NT2/D1 (cell line): ENCODE data around the gene ADGRA3.

Experiments used
- SUZ12 ChIP-seq: IDR thresholded peaks from 2 replicates; pipeline ENCODE4 v1.6.1; 2011; ENCODE audit not compliant: insufficient read length, insufficient read depth; ENCODE audit errors: extremely low read depth
- YY1 ChIP-seq: IDR thresholded peaks from 2 replicates; pipeline ENCODE4 v1.6.1; 2011; ENCODE audit not compliant: insufficient read length, insufficient read depth
- ZNF274 ChIP-seq: IDR thresholded peaks from 2 replicates; pipeline ENCODE4 v1.6.1; 2011; ENCODE audit warnings: mild to moderate bottlenecking, low read depth, low read length

DNA sequence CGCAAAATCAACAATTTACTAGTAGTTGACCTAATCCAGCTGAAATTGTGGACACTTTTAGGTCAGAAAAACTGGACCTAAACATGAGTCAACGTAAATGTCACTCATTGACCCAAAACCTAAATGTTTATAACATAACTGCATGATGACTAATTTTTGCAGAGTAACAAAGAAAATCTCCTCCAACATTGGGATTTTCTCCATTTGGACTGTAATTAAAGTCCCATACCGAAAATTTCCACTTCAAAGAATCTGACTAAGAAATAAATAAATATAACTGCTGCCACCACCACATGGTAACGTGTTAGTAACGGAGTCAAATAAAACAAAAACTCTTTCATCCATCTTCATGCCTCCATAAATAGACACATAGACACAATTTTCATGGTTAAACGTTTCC lies 1.9 kb downstream of the ADGRA3 start:
- no peak for TF ChIP-seq ZNF274
- no peak for TF ChIP-seq YY1
- TF ChIP-seq SUZ12, result no peak
